Lower lobe of right lung (tissue), 2 donors: Measurements from ENCODE around the gene SLC17A6. TPM values are rescaled to one million over a fixed set of nuclear protein-coding genes. Genes with fewer than 3 reads are reported as not detected.

Experiments
- ATAC-seq, 2 donors: fragments of 200-7000 bp; cut with Tn5 transposase; one replicate each; pipeline ENCODE4 v1.9.1; 2020 to 2022; ENCODE audit warnings: mild to moderate bottlenecking in 2 of 2, moderate library complexity in 2 of 2
- DNase-seq: peaks from one replicate; pipeline ENCODE4 v3.0.0-alpha.2; 2020
- H3K27ac ChIP-seq: fragments of 200-600 bp; one replicate; pipeline ENCODE4 v1.8.0; 2022
- H3K27me3 ChIP-seq: fragments of 200-600 bp; one replicate; pipeline ENCODE4 v1.8.0; 2022; ENCODE audit warnings: low read depth
- H3K36me3 ChIP-seq: fragments of 200-600 bp; one replicate; pipeline ENCODE4 v1.8.0; 2022; ENCODE audit warnings: mild to moderate bottlenecking
- H3K4me1 ChIP-seq: fragments of 200-600 bp; one replicate; pipeline ENCODE4 v1.8.0; 2022
- H3K4me3 ChIP-seq: fragments of 200-600 bp; one replicate; pipeline ENCODE4 v1.8.0; 2022; ENCODE audit warnings: mild to moderate bottlenecking
- H3K9me3 ChIP-seq: fragments of 200-600 bp; one replicate; pipeline ENCODE4 v1.8.0; 2022
- CTCF ChIP-seq: fragments of 200-600 bp; IDR thresholded peaks from one replicate; pipeline ENCODE4 v1.8.0; 2022; ENCODE audit warnings: antibody characterized with exemption, mild to moderate bottlenecking
- intact Hi-C: fragments of 100-400 bp; cut with DNase I; formaldehyde crosslinking; loops from one replicate; pipeline ENCODE4 v1.11.0; 2022
- total RNA-seq: library from RNA; stranded (reverse); fragmentation: NEBNext Ultra II Directional; extraction: Animal tissue kit (Norgen Biotek cat#: 25700); gene quantifications from one replicate; pipeline ENCODE4 v1.2.1, GENCODE V29; 2021
- donor health status: DM: no; HTN: yes; CAD: no; lungs with severe emphysema.

The SLC17A6 gene
- total RNA-seq, 1 donor from 2014 or later, result not detected

DNA sequence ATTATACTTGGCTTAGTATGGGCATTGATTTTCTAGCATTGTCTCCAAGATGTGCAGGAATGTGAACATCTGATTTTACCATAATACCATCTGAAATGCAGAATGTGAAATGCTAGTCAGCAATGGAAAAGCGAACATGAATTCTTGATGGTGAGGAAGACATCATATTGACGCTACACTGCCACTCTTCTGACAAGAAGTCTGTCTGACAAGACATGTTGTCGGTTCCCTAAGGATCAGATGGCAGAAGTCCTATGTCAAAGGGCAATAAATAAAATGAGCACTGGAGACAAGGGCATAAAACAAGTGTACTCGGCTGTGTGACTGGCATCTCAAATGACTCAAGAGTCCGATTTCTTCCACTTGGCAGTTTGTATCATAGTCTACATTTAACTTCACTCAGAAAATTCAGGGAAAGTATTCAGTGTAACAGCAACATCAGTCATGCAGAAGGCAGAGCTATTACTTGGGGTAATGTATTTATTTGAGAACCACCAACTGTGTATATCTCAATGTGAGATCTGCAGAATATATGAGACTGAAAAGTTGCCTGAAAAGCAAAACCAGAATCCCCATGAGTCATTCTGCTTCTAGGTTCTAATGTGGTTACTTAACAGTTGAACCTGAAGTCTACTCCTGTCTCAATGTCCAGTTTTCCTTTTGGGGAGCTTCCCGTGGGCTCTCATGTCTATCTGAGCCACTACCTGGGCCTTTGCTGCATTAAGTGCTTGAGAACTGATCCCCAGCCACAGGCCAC is 51.5 kb downstream of the SLC17A6 start:
- Histone ChIP-seq H3K27me3 (no peaks in the 10 kb centered on the region), H3K4me3 (no peak overlapping the region), H3K36me3 (no peaks in the 10 kb centered on the region), H3K4me1 (no peaks in the 10 kb centered on the region), H3K9me3 (no peaks in the 10 kb centered on the region), H3K27ac (no peak overlapping the region)
- DNase-seq (no peak), ATAC-seq (no peak)
- no peak for TF ChIP-seq CTCF
- intact Hi-C loops, result no loop called here

DNA sequence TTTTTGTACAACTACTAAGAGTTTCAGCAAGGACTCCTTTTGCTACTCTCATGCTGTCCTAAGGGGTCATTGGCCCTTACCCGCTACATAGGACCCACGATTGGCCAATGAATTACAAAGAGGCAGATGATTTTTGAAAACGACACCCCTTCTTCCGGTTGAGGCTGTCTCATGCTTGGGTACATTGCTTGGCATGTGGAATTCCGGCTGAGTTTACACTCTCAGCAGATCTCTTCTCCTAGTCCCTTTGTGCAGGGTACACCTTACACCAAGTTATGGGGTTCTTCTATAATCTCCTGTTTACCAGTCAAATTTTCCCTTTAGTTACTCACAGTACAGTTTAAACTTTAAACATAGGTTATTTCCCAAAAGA is 52.1 kb downstream of the SLC17A6 start:
- Histone ChIP-seq H3K27ac (no peak overlapping the region), H3K4me1 (no peaks in the 10 kb centered on the region), H3K36me3 (no peaks in the 10 kb centered on the region), H3K9me3 (no peaks in the 10 kb centered on the region), H3K27me3 (no peaks in the 10 kb centered on the region), H3K4me3 (no peak overlapping the region)
- TF ChIP-seq CTCF, result no peak
- intact Hi-C loops, result no loop called here
- ATAC-seq (no peak), DNase-seq (no peak)

DNA sequence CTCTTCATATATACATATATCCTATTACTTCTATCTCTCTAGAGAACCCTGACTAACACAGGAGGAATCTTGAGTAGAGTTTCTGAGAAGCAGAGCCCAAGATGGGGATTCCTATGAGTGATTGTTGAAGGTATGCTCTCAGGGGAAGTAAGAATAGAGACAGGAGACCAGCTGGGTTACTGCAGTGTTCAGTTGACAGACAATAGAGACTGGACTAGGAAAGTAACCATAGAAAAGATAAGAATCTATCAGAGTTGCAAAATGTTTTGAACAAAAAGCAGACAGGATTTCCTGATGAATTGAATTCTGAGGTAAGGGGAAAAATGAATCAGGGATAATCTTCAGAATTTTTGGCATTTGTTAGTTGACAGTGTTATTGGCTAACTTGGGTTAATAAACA is 54.4 kb downstream of the SLC17A6 start:
- DNase-seq (no peak), ATAC-seq (no peak)
- Histone ChIP-seq H3K9me3 (no peaks in the 10 kb centered on the region), H3K27me3 (no peaks in the 10 kb centered on the region), H3K27ac (no peak overlapping the region), H3K36me3 (no peaks in the 10 kb centered on the region), H3K4me3 (no peak overlapping the region), H3K4me1 (no peaks in the 10 kb centered on the region)
- intact Hi-C loops, result no loop called here
- no peak for TF ChIP-seq CTCF

DNA sequence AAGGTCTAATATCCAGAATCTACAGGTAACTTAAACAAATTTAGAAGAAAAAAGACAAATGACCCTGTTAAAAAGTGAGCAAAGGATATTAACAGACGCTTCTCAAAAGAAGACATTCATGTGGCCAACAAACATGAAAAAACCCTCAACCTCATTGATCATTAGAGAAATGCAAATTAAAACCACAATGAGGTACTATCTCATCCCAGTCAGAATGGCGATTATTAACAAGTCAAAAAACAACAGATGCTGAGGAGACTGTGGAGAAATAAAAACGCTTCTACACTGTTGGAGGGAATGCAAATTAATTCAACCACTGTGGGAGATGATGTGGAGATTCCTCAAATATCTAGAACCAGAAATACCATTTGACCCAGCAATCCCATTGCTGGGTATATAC is 67.2 kb downstream of the SLC17A6 start:
- H3K36me3 ChIP-seq, result no peaks in the 10 kb centered on the region
- ATAC-seq (no peak), DNase-seq (no peak)
- no peak overlapping the region for H3K27ac ChIP-seq
- no peaks in the 10 kb centered on the region for H3K4me1 ChIP-seq
- H3K9me3 ChIP-seq, result no peaks in the 10 kb centered on the region
- TF ChIP-seq CTCF, result no peak
- intact Hi-C loops, result no loop called here
- H3K27me3 ChIP-seq, result no peaks in the 10 kb centered on the region
- H3K4me3 ChIP-seq, result no peak overlapping the region

- no peak overlapping the region for H3K4me3 ChIP-seq
- no peaks in the 10 kb centered on the region for H3K9me3 ChIP-seq
- DNase-seq, result no peak
- H3K27ac ChIP-seq, result no peak overlapping the region
- intact Hi-C loops, result no loop called here
- no peak for ATAC-seq
- H3K4me1 ChIP-seq, result no peaks in the 10 kb centered on the region
- H3K27me3 ChIP-seq, result no peaks in the 10 kb centered on the region
- no peak for TF ChIP-seq CTCF
- H3K36me3 ChIP-seq, result no peaks in the 10 kb centered on the region
Observed at GRCh38 chr11:22407267-22407666, 69.1 kb downstream of the SLC17A6 start.
